Activated T-cell treated with anti-CD3 and anti-CD28 coated beads for 1 hour (primary cell): ENCODE data around the gene SPTBN5.

Experiments
- DNase-seq: peaks from one replicate; pipeline ENCODE4 v3.0.0-alpha.2; 2020; ENCODE audit warnings: low read depth

Gene SPTBN5

DNA sequence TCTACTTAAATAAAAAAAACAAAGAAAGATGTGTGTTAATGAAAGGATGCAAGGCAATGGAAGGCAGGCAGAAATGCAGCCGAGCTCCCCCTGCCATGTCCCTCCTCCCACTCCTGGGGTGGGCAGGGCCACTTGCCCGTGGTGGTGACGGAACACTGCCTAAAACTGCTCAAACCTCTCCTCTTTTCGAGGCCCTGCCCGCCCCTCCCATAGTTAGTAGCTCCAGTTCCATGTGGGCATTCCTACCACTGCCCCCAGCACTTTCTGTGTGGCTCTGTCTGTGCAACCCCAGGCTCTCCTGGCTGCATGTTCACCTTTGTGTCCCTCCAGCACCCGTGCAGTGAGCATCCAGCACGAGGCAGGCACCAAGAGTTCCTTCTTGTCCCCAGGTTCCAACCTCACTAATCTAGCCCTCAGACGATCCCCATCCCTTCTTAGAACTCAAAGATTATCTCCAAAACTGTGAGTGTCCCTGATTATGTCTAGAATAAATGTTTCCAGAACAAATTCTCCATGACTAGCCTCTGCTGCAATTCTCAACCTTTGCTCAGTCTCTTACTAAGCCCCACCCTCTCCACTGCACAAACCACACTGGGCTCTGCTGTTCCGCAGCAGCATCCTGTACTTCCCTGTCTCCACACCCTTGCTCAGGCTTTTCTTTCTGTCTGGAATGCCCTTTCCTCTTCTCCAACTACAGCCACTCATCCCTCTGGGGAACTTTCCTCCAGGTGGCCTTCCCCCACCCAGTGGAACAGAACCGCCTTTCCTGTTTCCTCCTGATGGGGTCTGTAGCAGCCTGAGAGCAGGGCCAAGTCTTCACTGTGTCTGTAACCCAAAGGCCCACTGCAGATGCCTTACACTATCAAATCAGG, 32.6 kb upstream of the SPTBN5 start:
- no peak for DNase-seq

DNA sequence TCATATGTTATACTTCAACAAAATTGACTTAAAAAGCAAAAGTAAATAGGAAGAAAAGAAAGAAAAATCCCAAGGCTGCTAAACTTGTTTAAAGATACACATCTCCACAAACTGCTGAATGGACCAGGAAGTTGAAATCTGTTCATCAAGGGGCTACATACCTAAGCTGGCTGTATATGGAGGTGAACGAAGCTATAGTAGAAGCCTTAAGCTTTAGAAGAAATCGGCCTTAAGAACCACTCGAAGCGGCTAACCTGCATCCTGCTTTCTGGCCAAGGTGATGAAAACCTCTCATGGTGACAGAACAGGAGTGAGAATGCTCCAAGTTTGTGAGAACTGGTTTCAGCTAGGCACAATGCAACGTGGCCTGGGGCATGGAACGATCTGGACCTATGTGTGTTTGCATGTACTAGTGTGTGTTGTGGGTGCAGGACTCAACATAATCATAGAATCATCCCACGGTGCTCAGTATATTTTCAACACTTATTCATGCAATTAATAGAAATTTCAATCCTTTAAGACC, 31.3 kb upstream of the SPTBN5 start:
- DNase-seq, result no peak

DNA sequence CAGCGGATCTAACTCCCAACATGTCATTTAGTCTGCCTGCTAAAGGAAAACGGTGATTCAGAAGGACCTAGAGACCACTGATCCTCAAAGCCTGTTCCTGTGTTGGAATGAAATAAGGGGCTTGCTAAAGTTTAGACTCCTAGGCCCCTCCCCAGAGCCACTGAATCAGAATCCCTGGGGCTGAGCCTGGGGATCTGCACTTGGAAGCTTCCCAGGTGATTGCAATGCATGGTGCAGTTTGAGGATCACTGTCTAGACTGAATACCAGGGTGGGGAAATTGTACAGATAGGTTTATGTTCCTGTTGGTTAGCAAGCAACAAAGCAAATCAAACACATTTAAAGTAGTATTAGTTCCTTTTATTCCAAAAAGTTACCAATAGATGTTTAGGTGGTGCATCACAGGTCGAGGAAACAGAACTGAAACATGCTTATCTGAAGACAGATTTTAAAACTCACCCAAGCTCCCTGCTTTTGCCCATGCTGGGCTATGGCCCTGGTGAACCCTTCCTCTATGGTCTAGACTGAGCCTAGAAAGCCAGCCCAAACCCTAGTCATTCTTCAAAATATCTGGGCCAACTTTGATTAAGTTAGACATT, 29.6 kb upstream of the SPTBN5 start:
- no peak for DNase-seq

DNA sequence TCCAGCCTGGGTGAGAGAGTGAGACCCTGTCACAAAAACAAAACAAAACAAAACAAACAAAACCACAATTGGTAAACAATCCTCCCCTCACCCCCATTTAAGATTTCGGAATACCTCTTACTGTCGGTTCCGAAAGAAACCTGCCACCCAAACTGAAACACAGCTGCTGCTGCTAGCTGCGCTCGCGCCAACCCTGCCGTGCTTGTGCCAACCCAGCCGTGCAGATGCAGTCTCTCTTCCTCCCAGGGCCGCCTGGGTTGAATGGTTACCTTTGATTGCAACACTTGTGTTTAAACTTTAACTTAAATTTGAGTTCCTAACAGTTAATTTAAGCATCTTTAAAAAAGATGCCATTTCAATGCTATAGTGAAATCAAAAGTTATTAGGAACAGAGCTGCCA, 28.5 kb upstream of the SPTBN5 start:
- DNase-seq, result no peak

DNA sequence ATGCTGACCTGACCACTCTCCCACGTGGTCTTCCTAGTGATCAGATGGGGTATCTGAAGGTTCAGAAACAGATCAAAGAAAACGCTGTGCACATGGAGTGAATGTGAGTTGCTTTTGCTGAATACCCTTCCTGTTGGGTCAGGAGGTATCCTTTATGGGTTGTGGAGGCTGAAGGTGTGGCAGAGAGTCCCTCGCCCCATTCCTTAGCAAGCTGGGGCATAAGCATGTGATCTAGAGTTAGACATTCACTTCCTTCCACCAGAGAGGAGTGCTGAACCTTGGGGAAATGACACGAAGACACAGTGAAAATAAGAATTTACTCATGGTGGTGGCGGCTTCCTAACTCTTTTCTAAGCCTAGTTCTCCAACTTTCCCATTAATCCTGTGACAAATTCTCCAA, 27.8 kb upstream of the SPTBN5 start:
- no peak for DNase-seq

DNA sequence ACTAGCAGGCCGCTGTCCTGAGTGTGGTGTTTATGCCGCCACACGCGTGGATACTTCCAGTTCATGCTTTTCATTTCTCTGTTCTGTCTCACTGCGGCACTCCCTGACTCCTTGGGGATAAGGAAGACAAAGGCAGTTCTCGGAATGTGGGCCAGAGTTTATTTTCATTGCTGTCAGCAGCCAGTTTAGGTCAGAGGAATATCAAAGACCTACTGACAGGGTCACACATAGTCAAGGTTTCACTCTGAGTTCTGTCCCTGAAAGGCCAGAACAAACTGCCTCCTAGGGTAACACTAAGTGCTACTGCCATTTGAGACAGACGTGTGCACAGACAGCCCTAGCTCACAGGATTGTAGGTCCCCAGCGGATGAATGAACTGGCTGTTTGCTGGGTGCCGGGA, 27.3 kb upstream of the SPTBN5 start:
- DNase-seq, result no peak

DNA sequence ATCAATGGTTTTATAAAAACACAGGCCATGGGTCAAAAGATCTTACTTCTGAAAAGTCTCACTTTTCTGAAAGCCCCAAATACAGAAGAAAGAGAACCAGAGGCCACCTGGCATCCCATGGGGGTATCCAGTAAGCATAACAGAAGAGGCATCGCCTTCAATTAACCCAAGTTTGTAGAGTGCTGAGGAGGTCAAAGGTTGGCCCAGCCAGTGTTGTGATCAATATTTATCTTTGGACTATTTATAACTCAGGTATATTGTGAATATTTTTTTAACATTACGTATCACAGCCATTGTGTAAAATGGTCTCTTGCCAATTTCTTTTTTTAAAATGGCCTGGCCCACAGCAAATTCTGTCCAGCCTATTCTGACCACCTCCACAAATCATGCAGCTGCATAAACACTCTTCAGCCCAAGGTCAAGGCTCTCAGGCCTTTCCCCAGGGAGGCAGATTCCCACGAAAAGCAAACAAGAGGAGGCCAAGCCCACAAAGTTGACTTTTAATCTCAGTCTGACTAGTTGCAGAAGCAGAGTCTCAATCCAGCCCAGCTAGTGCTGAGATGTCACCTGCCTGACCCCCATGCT, 26.2 kb upstream of the SPTBN5 start:
- DNase-seq, result no peak

DNA sequence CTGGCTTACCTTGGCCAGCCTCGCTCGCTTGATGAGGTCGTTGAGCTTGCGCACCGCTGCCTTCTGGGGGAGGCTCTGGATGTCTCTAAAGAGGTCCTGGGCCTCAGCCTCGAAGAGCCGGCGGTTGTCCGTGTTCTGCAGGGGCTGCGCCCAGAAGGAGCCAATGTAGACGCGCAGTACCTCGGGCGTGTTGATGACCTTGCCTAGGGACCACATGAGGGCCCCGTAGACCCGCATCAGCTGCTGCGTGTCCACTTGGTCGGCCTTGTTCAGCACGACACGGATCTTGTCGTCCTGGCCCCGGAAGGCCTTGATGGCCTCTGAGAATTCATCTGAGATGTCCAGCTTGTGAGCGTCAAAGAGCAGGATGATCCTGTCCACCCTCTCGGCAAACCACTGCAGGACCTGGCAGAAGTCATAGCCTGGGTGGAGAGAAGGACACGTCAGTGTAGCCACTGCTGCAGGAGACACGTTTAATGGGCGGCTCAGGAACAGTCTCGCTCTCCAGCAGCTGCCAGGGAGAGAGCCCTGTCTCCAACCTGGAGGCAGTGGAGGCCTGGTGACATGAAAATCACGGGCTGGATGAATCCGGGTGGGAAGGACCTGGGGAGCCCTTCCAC, 25.5 kb upstream of the SPTBN5 start:
- DNase-seq, result no peak

DNA sequence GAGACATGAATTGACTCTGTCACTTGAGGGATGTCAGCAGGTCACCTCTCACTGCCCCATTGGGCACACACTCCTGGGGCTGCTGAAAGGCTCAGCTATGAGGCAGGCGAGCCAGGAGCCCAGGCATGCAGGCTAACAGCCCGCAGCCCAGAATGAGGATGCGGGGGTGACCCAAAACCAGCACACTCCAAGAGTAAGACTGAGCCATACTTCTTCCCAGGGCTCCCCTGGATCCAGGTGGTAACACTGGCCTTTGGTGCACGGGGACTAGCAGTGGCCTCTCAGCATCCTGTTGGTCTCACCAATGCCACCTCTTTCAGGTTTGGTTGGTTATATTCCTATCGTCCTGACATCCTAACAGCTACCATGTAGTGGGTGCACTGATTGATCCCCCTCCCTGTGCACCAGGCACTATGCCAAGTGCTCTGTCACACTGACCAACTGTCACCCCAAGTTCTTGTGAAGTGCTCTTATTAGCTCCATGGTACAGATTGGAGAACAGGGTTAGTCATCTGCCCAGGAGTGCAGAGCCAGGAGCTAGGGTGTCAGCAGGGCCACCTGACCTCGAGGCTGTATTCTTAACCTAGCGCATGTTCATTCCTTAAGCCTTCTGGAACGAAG, 24.8 kb upstream of the SPTBN5 start:
- no peak for DNase-seq

DNA sequence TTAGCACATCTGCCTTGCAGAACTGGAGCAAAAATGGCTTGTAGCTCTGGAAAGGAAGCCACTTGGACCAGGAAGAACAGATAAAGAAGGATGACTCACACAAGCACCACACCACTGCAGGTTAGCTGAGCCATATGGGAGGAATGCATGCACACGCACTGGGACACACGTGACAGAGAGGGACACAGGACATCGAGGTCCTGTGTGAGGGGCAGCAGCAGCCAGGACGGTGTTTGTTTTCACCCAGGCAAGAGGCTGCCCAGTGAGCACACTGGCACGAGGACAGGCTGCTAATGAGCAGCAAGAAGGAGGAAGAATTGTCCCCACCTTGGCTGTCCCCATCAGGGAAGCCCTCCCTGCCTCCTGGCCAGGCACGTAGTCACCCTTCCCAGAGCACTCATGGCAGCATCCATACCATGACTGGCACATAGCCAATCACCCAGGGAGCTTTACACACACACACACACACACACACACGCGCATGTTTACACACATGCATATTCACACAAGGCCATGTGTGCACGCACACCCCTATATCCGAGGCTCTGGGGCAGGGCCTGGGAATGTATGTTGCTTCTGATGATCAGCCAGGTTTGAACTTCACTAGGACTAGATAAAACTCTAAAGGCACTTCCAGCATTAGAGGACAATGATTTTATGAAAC, 24.0 kb upstream of the SPTBN5 start:
- no peak for DNase-seq

DNA sequence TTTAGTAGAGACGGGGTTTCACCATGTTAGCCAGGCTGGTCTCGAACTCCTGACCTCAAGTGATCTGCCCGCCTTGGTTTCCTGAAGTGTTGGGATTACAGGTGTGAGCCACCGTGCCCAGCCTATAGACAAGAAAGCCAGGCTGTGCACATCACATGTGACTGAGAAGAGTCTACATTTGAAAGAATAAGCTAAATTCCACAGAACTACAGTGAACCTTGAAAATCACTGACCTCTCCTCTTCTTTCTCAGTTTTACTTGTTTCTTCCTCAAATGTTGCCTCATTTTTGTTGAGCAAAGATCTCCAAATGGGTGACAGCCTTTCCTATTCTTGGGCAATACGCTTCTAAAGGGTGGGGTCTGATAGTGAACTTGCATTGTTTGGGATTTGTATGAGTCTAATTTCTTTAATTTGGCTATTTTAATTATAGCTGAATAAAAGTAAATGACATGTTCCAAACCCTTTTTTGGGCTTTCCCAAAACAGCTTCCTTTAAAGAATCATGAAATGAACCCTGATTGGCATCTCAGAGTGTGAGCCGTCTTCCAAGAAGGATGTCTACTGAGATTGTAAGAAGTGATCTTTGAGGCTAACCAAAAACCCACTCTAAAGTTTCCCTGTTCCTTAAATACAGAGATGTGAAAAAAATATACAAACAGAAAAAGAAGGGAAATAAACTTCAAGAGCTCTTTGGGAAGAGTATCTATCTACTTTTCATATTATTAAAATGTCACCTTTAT, 21.6 kb upstream of the SPTBN5 start:
- DNase-seq, result no peak

DNA sequence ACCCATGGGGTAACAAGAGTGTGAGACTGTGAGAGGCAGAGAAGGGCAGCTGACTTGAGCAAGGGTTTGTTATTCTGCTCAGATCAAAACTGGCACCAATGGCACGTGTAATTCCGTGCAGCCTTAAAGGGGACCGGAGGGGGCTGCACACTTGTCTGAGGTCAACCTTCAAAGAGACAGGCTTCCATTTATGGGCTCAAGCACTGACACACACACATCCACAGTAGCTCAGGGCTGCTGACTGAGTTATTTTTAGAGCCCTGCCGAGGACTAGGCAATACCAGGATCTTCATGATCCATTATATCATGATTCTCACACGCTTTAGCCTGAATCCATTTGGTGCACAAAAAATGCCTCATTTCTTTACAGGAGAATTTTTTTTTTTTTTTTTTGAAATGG, 20.6 kb upstream of the SPTBN5 start:
- DNase-seq, result no peak

DNA sequence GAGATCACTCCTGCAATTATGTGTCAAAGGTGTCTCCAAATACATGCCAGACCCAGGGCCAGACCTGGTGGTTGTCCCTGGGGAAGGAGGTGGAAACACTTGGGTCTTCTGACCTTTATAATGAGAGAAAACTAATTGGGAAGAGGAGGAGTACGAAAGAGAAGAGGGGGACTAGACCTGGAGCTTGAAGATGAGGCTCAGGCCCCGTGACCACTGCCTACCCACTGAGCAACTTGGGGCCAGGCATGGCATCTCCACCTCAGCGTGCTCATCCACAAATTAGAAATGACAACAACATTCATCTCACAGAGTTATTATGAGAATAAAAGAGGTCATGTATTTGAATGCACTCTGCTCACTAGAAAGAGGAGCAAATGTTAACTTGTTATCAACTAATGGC, 19.4 kb upstream of the SPTBN5 start:
- no peak for DNase-seq

DNA sequence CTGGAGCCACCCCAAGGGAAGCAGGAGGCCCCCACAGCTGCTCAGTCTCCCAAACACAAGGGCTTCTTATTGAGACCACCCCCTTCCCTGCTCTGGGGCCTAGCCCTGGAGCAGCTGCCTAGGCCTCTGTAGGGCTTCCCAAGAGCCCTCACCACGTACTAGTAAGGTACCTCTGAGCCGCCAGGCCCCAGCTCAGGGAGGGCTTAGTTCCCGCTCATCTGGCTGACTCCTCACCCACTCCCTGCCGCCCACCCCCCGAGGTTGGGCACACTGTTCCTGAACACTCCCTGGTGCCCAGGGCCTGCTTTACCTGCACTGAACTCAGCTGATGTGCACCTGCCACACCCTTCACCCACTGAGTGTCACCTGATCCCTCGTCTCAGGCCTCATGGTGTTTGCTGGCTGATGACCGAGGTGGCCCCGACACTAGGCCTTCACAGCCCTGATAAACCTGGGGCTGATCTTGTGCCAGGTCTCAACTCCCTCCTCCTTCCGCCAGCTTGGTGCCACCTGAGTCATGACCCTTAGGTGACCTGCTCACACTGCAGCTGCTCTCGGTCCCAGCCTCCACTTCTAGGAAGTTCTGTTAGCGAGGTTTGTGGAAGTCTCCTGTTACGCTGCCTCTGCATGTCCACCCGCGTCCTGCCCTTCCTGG, 18.0 kb upstream of the SPTBN5 start:
- DNase-seq, result no peak

DNA sequence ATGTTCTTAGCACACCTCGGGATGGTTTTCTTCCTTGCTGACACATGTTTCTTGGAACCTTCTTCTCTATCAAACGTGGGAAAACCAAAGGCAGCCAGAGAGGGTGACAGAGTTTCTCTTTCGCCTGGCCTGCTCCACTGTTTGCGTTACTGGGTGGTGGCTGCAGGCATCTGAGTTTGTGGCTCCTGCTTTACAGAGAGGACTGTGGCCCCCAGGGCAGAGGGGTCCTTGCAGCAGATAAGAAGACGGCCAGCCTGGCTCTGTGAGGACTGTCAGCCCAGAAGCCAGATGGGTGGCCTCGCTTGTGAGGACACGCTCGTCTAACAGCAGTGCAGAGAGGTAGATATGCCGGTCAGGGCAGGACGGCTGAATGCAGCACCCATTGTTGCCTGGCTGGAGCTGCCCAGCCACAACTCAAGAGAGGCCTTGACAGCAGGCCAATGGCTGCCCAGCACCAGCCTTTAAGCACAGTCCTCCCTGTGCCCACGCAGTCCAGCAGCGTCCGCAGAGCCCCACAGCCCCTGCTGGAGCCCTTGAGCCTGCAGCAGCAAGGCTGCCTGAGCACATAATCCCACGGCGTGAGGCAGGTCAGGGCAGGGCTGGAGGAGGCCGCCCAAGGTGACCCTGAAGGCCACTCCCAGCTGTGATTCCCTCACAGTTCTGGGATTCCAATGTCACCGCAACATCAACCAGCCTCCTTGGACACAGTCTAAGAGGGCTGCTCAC, 15.0 kb upstream of the SPTBN5 start:
- DNase-seq, result no peak

DNA sequence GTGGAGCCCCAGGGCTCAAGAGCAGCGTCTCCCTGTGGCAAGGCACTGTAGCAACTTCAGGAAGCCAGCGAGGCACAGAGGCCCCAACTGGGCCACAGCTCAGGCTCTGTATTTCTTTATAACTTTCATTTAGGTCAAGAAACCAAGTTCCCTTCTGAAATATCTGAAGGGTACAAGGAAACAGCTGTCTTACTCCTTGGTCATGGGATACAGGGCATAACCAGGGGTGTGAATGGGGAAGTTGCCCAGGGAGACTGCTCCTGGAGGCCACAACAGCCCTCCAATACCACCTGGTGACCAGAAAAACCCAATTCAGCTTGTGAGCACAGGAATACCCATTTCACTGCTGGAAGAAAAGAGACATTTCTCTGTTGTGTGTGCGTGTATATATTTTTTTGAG, 13.3 kb upstream of the SPTBN5 start:
- DNase-seq, result no peak

DNA sequence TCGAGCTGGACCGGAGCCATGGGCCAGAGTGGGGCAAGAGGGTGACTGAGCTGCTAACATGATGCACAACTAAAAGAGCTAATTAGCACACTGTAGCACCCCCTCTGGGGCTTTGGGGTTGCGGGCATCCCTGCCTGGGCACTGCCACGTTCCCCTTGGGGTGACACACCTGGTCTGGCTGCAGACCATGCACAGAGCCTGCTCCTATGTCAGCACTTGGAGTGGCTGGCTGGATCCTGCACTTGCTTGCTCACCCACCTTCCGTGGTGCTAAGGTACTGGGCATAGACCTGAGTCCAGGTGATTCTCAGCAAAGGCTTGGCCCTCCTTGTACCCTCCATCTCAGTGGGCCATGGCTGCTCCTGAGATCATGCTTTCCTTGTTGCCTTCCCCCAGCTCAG, 12.8 kb upstream of the SPTBN5 start:
- no peak for DNase-seq

DNA sequence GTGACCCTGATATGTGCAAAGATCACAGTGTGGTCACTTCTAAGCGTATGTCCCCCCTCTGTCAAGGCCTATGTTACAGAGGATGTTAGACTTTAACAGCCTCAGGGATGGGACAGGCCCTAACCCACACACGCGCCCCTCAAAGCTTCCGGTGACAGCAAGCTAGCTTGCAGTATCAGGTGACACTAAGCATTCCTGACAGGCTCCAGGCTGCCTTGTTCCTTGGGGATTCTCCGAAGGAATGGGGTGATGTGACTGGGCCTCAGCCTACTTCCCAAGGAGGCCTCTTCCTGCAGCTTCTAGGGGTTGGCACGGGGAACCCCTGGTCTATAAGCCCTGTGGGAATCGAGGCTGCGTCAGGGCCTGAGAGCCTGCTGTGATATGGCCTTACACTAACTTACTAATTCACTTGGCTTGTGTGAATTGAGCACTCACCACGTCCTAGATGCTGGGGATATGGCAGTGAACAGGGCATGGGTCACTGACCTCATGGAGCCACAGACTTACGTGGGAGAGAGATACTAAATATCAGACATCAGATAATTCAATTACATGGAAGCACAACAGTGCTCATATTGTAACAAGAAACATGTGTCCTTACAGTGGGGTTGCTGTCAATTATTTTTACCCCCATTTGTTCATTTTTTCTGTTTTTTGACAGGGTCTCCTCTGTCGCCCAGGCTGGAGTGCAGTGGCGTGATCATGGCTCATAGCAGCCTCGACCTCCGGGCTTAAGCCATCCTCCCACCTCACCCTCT, 11.4 kb upstream of the SPTBN5 start:
- DNase-seq, result no peak

DNA sequence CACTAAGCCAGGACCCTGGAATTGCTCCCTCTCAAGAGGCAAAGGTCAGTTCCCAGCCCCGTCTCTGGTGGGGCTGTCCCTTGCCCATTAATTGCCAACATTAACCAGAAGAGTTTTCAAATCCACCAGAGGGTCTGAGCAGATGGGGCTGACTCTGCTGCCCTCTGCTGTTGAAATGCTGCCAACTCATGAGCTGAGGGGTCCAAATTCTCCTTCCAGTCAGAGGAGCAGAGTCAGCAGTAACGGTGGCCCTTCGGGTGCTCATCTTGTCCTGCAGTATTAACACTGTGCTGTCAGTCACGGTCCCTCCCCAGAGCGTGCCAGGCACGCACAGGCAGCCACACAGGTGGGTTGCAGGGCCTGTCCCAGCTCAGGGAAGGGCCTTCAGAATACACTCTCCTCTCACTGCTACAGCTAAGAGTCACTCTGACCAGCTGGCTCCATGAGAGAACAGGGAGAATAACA, 10.7 kb upstream of the SPTBN5 start:
- DNase-seq, result peak; percentile 66
